Measurements from ENCODE around the gene SLC5A11. TPM values are rescaled to one million over a fixed set of nuclear protein-coding genes. Genes with fewer than 3 reads are reported as not detected.

The SLC5A11 gene
- total and polyA plus RNA-seq, 2 donors (not counting 1 experiment from before 2014, with no cell fraction given), result 0.62 to 0.84 TPM

DNA sequence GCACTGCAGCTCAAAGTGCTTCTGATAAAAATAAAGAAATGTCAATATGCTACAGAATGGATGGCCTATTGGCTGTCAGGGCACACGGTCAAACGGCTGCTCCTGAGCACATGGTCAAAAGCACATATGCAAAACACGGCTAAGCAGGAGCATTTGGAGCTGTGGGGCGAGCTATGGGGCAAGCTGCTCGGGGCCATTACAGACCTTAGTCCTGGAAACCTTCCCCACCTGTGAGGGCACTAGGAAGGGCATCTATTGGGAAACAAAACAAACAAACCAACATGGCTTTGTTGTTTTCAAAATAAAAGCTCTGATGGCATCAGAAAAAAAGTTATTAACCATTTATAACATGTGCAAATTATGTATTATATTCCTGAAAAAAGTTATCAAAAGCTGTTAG lies 83.6 kb downstream of the SLC5A11 start:
- ChIA-PET CTCF (interaction anchor here (1.3 kb wide), 1 partner anchor 20 kb away, joined by 6 read pairs; no protein-coding TSS in a partner anchor), POLR2A (no interaction called here)
- no peak overlapping the region for H3K4me2 ChIP-seq (replicated peaks; ENCODE audit: low read depth, low read length, poor library complexity, severe bottlenecking)
- H3K79me2 ChIP-seq (ENCODE audit: control insufficient read depth, insufficient read depth, low read length), result peaks cover 35% of the 10 kb centered on the region
- no peak overlapping the region for H3K27ac ChIP-seq (ENCODE audit: low read length in 2 of 2)
- no peak overlapping the region for H3K4me3 ChIP-seq (ENCODE audit: control extremely low read depth in 1 of 5, extremely low read depth in 1 of 5, insufficient read depth in 1 of 5, low read depth in 2 of 5, low read length in 4 of 5)
- H3K9ac ChIP-seq (ENCODE audit: low read length), result no peak overlapping the region
- no peaks in the 10 kb centered on the region for H3K27me3 Mint-ChIP-seq
- intact Hi-C loops (cut with micrococcal nuclease), result no loop called here
- H2AFZ ChIP-seq (ENCODE audit: insufficient read depth, low read depth, low read length, poor library complexity, severe bottlenecking), result no peak overlapping the region
- WGBS (ENCODE audit: insufficient coverage), result 92% methylated on average over 5 of the region's 5 CpGs
- DNase-seq (no peak), ATAC-seq (ENCODE audit: low read depth) (no peak)
- peak overlapping the region; percentile 63 for H3K27ac Mint-ChIP-seq
- H3K27me3 ChIP-seq (replicated peaks in 1 of 4; ENCODE audit: control extremely low read depth in 1 of 4, control insufficient read depth in 3 of 4, insufficient read depth in 4 of 4, low read length in 3 of 4), result no peaks in the 10 kb centered on the region
- H3K9me3 Mint-ChIP-seq (ENCODE audit: insufficient read depth), result no peaks in the 10 kb centered on the region
- H3K4me1 Mint-ChIP-seq, result no peaks in the 10 kb centered on the region
- H3K4me3 Mint-ChIP-seq, result no peak overlapping the region
- H4K20me1 ChIP-seq (ENCODE audit: control insufficient read depth, insufficient read depth, low read length, poor library complexity, severe bottlenecking), result peaks cover 91% of the 10 kb centered on the region
- no peak for TF ChIP-seq EZH2 (IDR thresholded peaks at IDR 0.05; ENCODE audit: borderline replicate concordance, insufficient read depth, low read depth, low read length, poor library complexity, severe bottlenecking)
- TF ChIP-seq, protein P1, sequence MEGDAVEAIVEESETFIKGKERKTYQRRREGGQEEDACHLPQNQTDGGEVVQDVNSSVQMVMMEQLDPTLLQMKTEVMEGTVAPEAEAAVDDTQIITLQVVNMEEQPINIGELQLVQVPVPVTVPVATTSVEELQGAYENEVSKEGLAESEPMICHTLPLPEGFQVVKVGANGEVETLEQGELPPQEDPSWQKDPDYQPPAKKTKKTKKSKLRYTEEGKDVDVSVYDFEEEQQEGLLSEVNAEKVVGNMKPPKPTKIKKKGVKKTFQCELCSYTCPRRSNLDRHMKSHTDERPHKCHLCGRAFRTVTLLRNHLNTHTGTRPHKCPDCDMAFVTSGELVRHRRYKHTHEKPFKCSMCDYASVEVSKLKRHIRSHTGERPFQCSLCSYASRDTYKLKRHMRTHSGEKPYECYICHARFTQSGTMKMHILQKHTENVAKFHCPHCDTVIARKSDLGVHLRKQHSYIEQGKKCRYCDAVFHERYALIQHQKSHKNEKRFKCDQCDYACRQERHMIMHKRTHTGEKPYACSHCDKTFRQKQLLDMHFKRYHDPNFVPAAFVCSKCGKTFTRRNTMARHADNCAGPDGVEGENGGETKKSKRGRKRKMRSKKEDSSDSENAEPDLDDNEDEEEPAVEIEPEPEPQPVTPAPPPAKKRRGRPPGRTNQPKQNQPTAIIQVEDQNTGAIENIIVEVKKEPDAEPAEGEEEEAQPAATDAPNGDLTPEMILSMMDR (IDR thresholded peaks at IDR 0.05), result no peak
- no peaks in the 10 kb centered on the region for H3K4me1 ChIP-seq (ENCODE audit: control insufficient read depth in 2 of 2, insufficient read depth in 2 of 2, low read length in 2 of 2)
- H3K9me3 ChIP-seq (ENCODE audit: control extremely low read depth in 1 of 3, control insufficient read depth in 2 of 3, insufficient read depth in 1 of 3, low read length in 2 of 3), result no peaks in the 10 kb centered on the region
- peaks cover 0 to 86% of the 10 kb centered on the region in 2 experiments for H3K36me3 ChIP-seq (replicated peaks in 1 of 2; ENCODE audit: control extremely low read depth in 1 of 2, control insufficient read depth in 1 of 2, extremely low read depth in 1 of 2, insufficient read depth in 2 of 2, low read length in 1 of 2)

DNA sequence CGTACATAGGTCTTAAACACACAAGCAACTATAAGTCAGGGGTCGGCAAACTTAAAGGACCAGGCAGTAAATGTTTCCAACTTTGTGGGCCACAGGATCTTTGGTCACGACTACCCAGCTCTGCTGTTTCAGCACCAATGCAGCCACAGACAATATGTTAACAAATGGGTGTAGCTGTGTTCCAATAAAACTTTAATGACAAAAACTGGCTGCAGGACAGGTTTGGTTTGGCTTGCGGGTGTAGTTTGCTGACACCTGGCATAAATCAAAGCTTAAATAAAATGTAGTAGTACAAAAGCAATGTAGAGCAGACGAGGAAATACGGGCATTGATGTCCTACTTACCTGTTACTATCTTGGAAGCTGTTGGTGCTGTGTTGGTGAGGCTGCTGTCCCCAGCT lies 84.7 kb downstream of the SLC5A11 start:
- no peaks in the 10 kb centered on the region for H3K27me3 ChIP-seq (replicated peaks in 1 of 4; ENCODE audit: control extremely low read depth in 1 of 4, control insufficient read depth in 3 of 4, insufficient read depth in 4 of 4, low read length in 3 of 4)
- no peak overlapping the region for H3K27ac ChIP-seq (ENCODE audit: low read length in 2 of 2)
- H2AFZ ChIP-seq (ENCODE audit: insufficient read depth, low read depth, low read length, poor library complexity, severe bottlenecking), result no peak overlapping the region
- TF ChIP-seq, protein P1 (IDR thresholded peaks at IDR 0.05), result no peak
- no peak for TF ChIP-seq EZH2 (IDR thresholded peaks at IDR 0.05; ENCODE audit: borderline replicate concordance, insufficient read depth, low read depth, low read length, poor library complexity, severe bottlenecking)
- Mint-ChIP-seq H3K9me3 (ENCODE audit: insufficient read depth) (no peaks in the 10 kb centered on the region), H3K4me3 (no peak overlapping the region), H3K4me1 (no peaks in the 10 kb centered on the region), H3K27me3 (no peaks in the 10 kb centered on the region), H3K27ac (no peak overlapping the region)
- H3K4me3 ChIP-seq (ENCODE audit: control extremely low read depth in 1 of 5, extremely low read depth in 1 of 5, insufficient read depth in 1 of 5, low read depth in 2 of 5, low read length in 4 of 5), result no peak overlapping the region
- 100% methylated on average over 4 of the region's 6 CpGs for WGBS (ENCODE audit: insufficient coverage)
- H3K4me2 ChIP-seq (replicated peaks; ENCODE audit: low read depth, low read length, poor library complexity, severe bottlenecking), result no peak overlapping the region
- no peak overlapping the region for H3K9ac ChIP-seq (ENCODE audit: low read length)
- ATAC-seq (ENCODE audit: low read depth), result no peak
- H3K36me3 ChIP-seq (replicated peaks in 1 of 2; ENCODE audit: control extremely low read depth in 1 of 2, control insufficient read depth in 1 of 2, extremely low read depth in 1 of 2, insufficient read depth in 2 of 2, low read length in 1 of 2), result peaks cover 0 to 90% of the 10 kb centered on the region in 2 experiments
- H3K9me3 ChIP-seq (ENCODE audit: control extremely low read depth in 1 of 3, control insufficient read depth in 2 of 3, insufficient read depth in 1 of 3, low read length in 2 of 3), result no peaks in the 10 kb centered on the region
- DNase-seq, result no peak
- peaks cover 89% of the 10 kb centered on the region for H4K20me1 ChIP-seq (ENCODE audit: control insufficient read depth, insufficient read depth, low read length, poor library complexity, severe bottlenecking)
- H3K4me1 ChIP-seq (ENCODE audit: control insufficient read depth in 2 of 2, insufficient read depth in 2 of 2, low read length in 2 of 2), result no peaks in the 10 kb centered on the region
- POLR2A ChIA-PET, result no interaction called here
- H3K79me2 ChIP-seq (ENCODE audit: control insufficient read depth, insufficient read depth, low read length), result peaks cover 41% of the 10 kb centered on the region
- intact Hi-C loops (cut with micrococcal nuclease), result no loop called here
- CTCF ChIA-PET, result no interaction called here

Measured in B cell (primary cell).